B cell (primary cell): ENCODE measurements around the gene ZMIZ1. TPM values are rescaled to one million over a fixed set of nuclear protein-coding genes. Genes with fewer than 3 reads are reported as not detected.

Experiments
- ATAC-seq: fragments of 200-7000 bp; cut with Tn5 transposase; one replicate; pipeline ENCODE4 v1.10.0; 2021; ENCODE audit warnings: low read depth, mild to moderate bottlenecking, moderate number of reproducible peaks, moderate library complexity
- CTCF ChIA-PET: fragments of 350-600 bp; sonication (Branson Sonifier 250); formaldehyde crosslinking; loops from one replicate; lab custom pipeline; 2021; ENCODE audit warnings: antibody characterized with exemption, inconsistent platforms; lab: Charles Lee
- POLR2A ChIA-PET: fragments of 350-600 bp; sonication (Branson Sonifier 250); formaldehyde crosslinking; loops from one replicate; lab custom pipeline; 2021; ENCODE audit warnings: antibody characterized with exemption; lab: Charles Lee
- DNase-seq: peaks from one replicate; pipeline ENCODE4 v3.0.0; 2013
- H2AFZ ChIP-seq: 2 replicates; pipeline ENCODE4 v1.6.1; 2012; ENCODE audit warnings: mild to moderate bottlenecking, low read depth, low read length; ENCODE audit not compliant: insufficient read depth, poor library complexity, severe bottlenecking
- H3K27ac ChIP-seq, 2 donors: 1 replicate in 1 of 2; 2 replicates in 1 of 2; pipeline ENCODE4 v1.5.1; 2012 to 2013; ENCODE audit warnings: low read length in 2 of 2, mild to moderate bottlenecking in 2 of 2, moderate library complexity in 1 of 2
- H3K27me3 ChIP-seq, 4 experiments: fragments of 200-600 bp in 1 of 4; sonication (generic) in 1 of 4; replicated peaks in 1 of 4; 1 replicate in 2 of 4; 2 replicates in 2 of 4; pipeline versions ENCODE4 v1.6.1 to v1.7.0; 2013 to 2016; ENCODE audit warnings: low read length in 3 of 4, mild to moderate bottlenecking in 2 of 4, mixed read lengths in 1 of 4, moderate library complexity in 1 of 4; ENCODE audit not compliant: insufficient read depth in 4 of 4, control insufficient read depth in 3 of 4; ENCODE audit errors: control extremely low read depth in 1 of 4
- H3K36me3 ChIP-seq, 2 experiments: replicated peaks in 1 of 2; 1 replicate in 1 of 2; 2 replicates in 1 of 2; pipeline versions ENCODE4 v1.6.1 to v1.7.1; 2013; ENCODE audit warnings: low read length in 1 of 2; ENCODE audit not compliant: insufficient read depth in 2 of 2, control insufficient read depth in 1 of 2; ENCODE audit errors: control extremely low read depth in 1 of 2, extremely low read depth in 1 of 2
- H3K4me1 ChIP-seq, 2 donors: fragments of 200-600 bp in 1 of 2; sonication (generic) in 1 of 2; 1 replicate in 1 of 2; 2 replicates in 1 of 2; pipeline versions ENCODE4 v1.5.1 to v1.6.1; 2013 to 2017; ENCODE audit warnings: low read length in 2 of 2; ENCODE audit not compliant: control insufficient read depth in 2 of 2, insufficient read depth in 2 of 2
- H3K4me2 ChIP-seq: replicated peaks from 2 replicates; pipeline ENCODE3; 2012; ENCODE audit warnings: mild to moderate bottlenecking, low read depth, low read length; ENCODE audit not compliant: poor library complexity, severe bottlenecking
- H3K4me3 ChIP-seq, 5 experiments: fragments of 200-600 bp in 1 of 5; sonication (generic) in 1 of 5; 1 replicate in 3 of 5; 2 replicates in 2 of 5; pipeline versions ENCODE4 v1.5.1 to v1.7.0; 2011 to 2016; ENCODE audit warnings: low read length in 4 of 5, mild to moderate bottlenecking in 4 of 5, low read depth in 2 of 5, control low read depth in 1 of 5, moderate library complexity in 1 of 5; ENCODE audit not compliant: insufficient read depth in 1 of 5; ENCODE audit errors: control extremely low read depth in 1 of 5, extremely low read depth in 1 of 5
- H3K79me2 ChIP-seq: fragments of 200-600 bp; sonication (generic); one replicate; pipeline ENCODE4 v1.6.0; 2016; ENCODE audit warnings: low read length; ENCODE audit not compliant: control insufficient read depth, insufficient read depth
- H3K9ac ChIP-seq: fragments of 200-600 bp; sonication (generic); 2 replicates; pipeline ENCODE4 v1.6.1; 2017; ENCODE audit warnings: mild to moderate bottlenecking, low read length, moderate library complexity
- H3K9me3 ChIP-seq, 3 donors: one replicate each; pipeline versions ENCODE4 v1.6.1 to v1.7.1; 2013; ENCODE audit warnings: low read length in 2 of 3; ENCODE audit not compliant: control insufficient read depth in 2 of 3, insufficient read depth in 1 of 3; ENCODE audit errors: control extremely low read depth in 1 of 3
- H4K20me1 ChIP-seq: 2 replicates; pipeline ENCODE4 v1.6.0; 2012; ENCODE audit warnings: mild to moderate bottlenecking, low read length; ENCODE audit not compliant: insufficient read depth, control insufficient read depth, poor library complexity, severe bottlenecking
- H3K27ac Mint-ChIP-seq: one replicate; pipeline ENCODE4 v1.8.0; 2021; ENCODE audit warnings: mixed read lengths
- H3K27me3 Mint-ChIP-seq: one replicate; pipeline ENCODE4 v1.8.0; 2021; ENCODE audit warnings: mixed read lengths
- H3K4me1 Mint-ChIP-seq: one replicate; pipeline ENCODE4 v1.8.0; 2021; ENCODE audit warnings: mixed read lengths
- H3K4me3 Mint-ChIP-seq: one replicate; pipeline ENCODE4 v1.8.0; 2021; ENCODE audit warnings: mixed read lengths
- H3K9me3 Mint-ChIP-seq: one replicate; pipeline ENCODE4 v1.8.0; 2022; ENCODE audit warnings: mixed read lengths; ENCODE audit not compliant: insufficient read depth
- EZH2 ChIP-seq: IDR thresholded peaks from 2 replicates; pipeline ENCODE4 v1.6.1; 2012; ENCODE audit warnings: borderline replicate concordance, low read depth, mild to moderate bottlenecking, moderate library complexity, low read length; ENCODE audit not compliant: insufficient read depth, poor library complexity, severe bottlenecking
- WGBS: methylation state at CpG from one replicate; pipeline ENCODE4 v1.1.5; 2013; ENCODE audit warnings: missing lambda C conversion rate; ENCODE audit not compliant: insufficient coverage; 5-methylcytosine and 5-hydroxymethylcytosine counted together
- intact Hi-C: fragments of 100-400 bp; cut with micrococcal nuclease; formaldehyde crosslinking; loops from one replicate; pipeline ENCODE4 v1.10.0; 2022
- polyA plus RNA-seq: library from polyadenylated mRNA; depleted of rRNA; stranded (reverse); fragments of >200 nt; gene quantifications from 2 replicates; pipeline ENCODE4 v1.2.3, GENCODE V29; 2012
- total RNA-seq, 2 donors: library from RNA; stranded (reverse); fragments of 120-200 nt in 1 of 2; gene quantifications; 1 replicate in 1 of 2; 2 replicates in 1 of 2; pipeline versions ENCODE4 v1.2.3 to v1.2.4, GENCODE V29; 2013 to 2022
- TF ChIP-seq, protein P1 (sequence below): fragments of 200-600 bp; IDR thresholded peaks from one replicate; pipeline ENCODE4 v1.8.0; 2022; ENCODE audit warnings: antibody characterized with exemption, mild to moderate bottlenecking

Gene ZMIZ1
- total and polyA plus RNA-seq, 2 donors (not counting 1 experiment from before 2014, with no cell fraction given), result 14.3 to 64.9 TPM

DNA sequence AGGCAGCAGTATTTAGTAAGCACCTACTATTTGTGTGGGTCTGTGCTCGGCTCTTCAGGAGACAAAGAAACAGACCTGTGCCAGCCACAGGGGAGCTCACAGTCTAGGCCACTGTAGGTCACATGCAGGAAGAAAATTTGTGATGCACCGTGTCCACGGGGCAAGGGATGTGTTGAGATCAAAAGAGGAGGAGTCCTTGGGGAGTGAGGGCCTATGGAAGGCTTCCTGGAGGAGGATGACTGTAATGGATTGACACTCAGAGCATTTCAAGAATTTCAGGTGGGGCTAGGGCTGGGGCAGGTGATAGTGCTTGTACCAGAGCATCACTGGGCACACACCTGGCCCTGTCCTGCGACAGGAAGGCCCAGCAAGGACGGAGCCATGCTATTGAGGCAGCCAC lies 102.7 kb downstream of the ZMIZ1 start:
- Histone ChIP-seq H4K20me1 (no peaks in the 10 kb centered on the region), H3K27me3 (peaks cover 0 to 2% (median 0%) of the 10 kb centered on the region in 4 experiments), H3K27ac (no peak overlapping the region), H3K4me3 (no peak overlapping the region), H3K4me2 (no peak overlapping the region), H3K9me3 (no peaks in the 10 kb centered on the region), H3K79me2 (no peaks in the 10 kb centered on the region), H3K9ac (no peak overlapping the region), H3K36me3 (no peaks in the 10 kb centered on the region), H3K4me1 (peaks cover 0 to 2% of the 10 kb centered on the region in 2 donors), H2AFZ (no peak overlapping the region)
- DNase-seq, result no peak
- no peak for TF ChIP-seq EZH2
- TF ChIP-seq, protein P1, sequence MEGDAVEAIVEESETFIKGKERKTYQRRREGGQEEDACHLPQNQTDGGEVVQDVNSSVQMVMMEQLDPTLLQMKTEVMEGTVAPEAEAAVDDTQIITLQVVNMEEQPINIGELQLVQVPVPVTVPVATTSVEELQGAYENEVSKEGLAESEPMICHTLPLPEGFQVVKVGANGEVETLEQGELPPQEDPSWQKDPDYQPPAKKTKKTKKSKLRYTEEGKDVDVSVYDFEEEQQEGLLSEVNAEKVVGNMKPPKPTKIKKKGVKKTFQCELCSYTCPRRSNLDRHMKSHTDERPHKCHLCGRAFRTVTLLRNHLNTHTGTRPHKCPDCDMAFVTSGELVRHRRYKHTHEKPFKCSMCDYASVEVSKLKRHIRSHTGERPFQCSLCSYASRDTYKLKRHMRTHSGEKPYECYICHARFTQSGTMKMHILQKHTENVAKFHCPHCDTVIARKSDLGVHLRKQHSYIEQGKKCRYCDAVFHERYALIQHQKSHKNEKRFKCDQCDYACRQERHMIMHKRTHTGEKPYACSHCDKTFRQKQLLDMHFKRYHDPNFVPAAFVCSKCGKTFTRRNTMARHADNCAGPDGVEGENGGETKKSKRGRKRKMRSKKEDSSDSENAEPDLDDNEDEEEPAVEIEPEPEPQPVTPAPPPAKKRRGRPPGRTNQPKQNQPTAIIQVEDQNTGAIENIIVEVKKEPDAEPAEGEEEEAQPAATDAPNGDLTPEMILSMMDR, result no peak
- intact Hi-C loops, result no loop called here
- no peaks in the 10 kb centered on the region for H3K9me3 Mint-ChIP-seq
- 92% methylated on average over 5 of the region's 5 CpGs for WGBS
- no peak overlapping the region for H3K27ac Mint-ChIP-seq
- H3K4me1 Mint-ChIP-seq, result no peaks in the 10 kb centered on the region
- H3K4me3 Mint-ChIP-seq, result no peak overlapping the region
- H3K27me3 Mint-ChIP-seq, result peaks cover 9% of the 10 kb centered on the region
- ChIA-PET CTCF (interaction anchor here (1.0 kb wide), 1 partner anchor 23 kb away, joined by 4 read pairs; no protein-coding TSS in a partner anchor), POLR2A (no interaction called here)
- ATAC-seq, result no peak

DNA sequence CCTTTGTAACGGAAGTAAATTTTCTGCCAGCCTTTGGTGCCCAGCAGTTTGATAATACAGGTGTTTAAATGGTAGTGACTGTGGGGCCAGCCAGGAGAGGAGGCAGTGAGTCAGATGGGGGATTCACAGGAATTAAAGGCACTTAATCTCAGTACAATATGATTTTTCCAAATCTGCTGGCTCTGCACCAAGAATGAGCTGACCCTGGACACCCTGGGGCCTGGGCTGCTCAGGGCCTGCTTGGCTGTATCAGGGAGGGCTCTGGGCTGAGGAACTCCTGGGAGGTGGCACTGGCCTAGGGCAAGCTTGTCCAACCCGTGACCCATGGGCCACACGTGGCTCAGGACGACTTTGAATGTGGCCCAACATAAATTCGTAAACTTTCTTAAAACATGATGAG lies 104.1 kb downstream of the ZMIZ1 start:
- 90% methylated on average over 4 of the region's 5 CpGs for WGBS
- Histone ChIP-seq H3K4me2 (no peak overlapping the region), H3K27me3 (peaks cover 0 to 3% (median 0%) of the 10 kb centered on the region in 4 experiments), H4K20me1 (no peaks in the 10 kb centered on the region), H3K9ac (no peak overlapping the region), H3K4me1 (peaks cover 0 to 9% of the 10 kb centered on the region in 2 donors), H3K79me2 (no peaks in the 10 kb centered on the region), H3K4me3 (no peak overlapping the region), H3K27ac (no peak overlapping the region), H2AFZ (no peak overlapping the region), H3K9me3 (no peaks in the 10 kb centered on the region), H3K36me3 (no peaks in the 10 kb centered on the region)
- POLR2A ChIA-PET, result no interaction called here
- Mint-ChIP-seq H3K4me3 (no peak overlapping the region), H3K9me3 (no peaks in the 10 kb centered on the region), H3K27ac (no peak overlapping the region), H3K27me3 (peaks cover 10% of the 10 kb centered on the region), H3K4me1 (peaks cover 2% of the 10 kb centered on the region)
- TF ChIP-seq, protein P1, result no peak
- intact Hi-C loops, result no loop called here
- CTCF ChIA-PET, result interaction anchor here (1.6 kb wide), 1 partner anchor 25 kb away, joined by 4 read pairs; no protein-coding TSS in a partner anchor
- no peak for DNase-seq
- ATAC-seq, result no peak
